GM12891 (cell line): Measurements from ENCODE around the gene MTARC1.

Experiments used
- PAX5 ChIP-seq: IDR thresholded peaks from 2 replicates; pipeline ENCODE4 v1.6.1; 2011; ENCODE audit warnings: low read length, moderate library complexity, mild to moderate bottlenecking; ENCODE audit not compliant: insufficient read depth, severe bottlenecking
- POLR2A ChIP-seq: IDR thresholded peaks from 2 replicates; pipeline ENCODE4 v1.6.1; 2011; ENCODE audit warnings: low read depth, low read length, control low read depth
- POU2F2 ChIP-seq: IDR thresholded peaks from 2 replicates; pipeline ENCODE4 v1.6.1; 2011; ENCODE audit warnings: low read depth, mild to moderate bottlenecking, control low read depth, low read length, moderate library complexity
- TAF1 ChIP-seq: IDR thresholded peaks from 2 replicates; pipeline ENCODE4 v1.6.1; 2011; ENCODE audit warnings: low read depth, low read length, control low read depth

GRCh38 chr1:220807726-220808125, 21.0 kb downstream of the MTARC1 start:
- TF ChIP-seq POU2F2 (no peak), POLR2A (no peak), PAX5 (no peak), TAF1 (no peak)
